B cell (primary cell): Measurements from ENCODE around the gene ACTR2. TPM values are rescaled to one million over a fixed set of nuclear protein-coding genes. Genes with fewer than 3 reads are reported as not detected.

Experiments used
- ATAC-seq: fragments of 200-7000 bp; cut with Tn5 transposase; one replicate; pipeline ENCODE4 v1.10.0; 2021; ENCODE audit warnings: low read depth, mild to moderate bottlenecking, moderate number of reproducible peaks, moderate library complexity
- CTCF ChIA-PET: fragments of 350-600 bp; sonication (Branson Sonifier 250); formaldehyde crosslinking; loops from one replicate; lab custom pipeline; 2021; ENCODE audit warnings: antibody characterized with exemption, inconsistent platforms; lab: Charles Lee
- POLR2A ChIA-PET: fragments of 350-600 bp; sonication (Branson Sonifier 250); formaldehyde crosslinking; loops from one replicate; lab custom pipeline; 2021; ENCODE audit warnings: antibody characterized with exemption; lab: Charles Lee
- DNase-seq: peaks from one replicate; pipeline ENCODE4 v3.0.0; 2013
- H2AFZ ChIP-seq: 2 replicates; pipeline ENCODE4 v1.6.1; 2012; ENCODE audit warnings: mild to moderate bottlenecking, low read depth, low read length; ENCODE audit not compliant: insufficient read depth, poor library complexity, severe bottlenecking
- H3K27ac ChIP-seq, 2 donors: 1 replicate in 1 of 2; 2 replicates in 1 of 2; pipeline ENCODE4 v1.5.1; 2012 to 2013; ENCODE audit warnings: low read length in 2 of 2, mild to moderate bottlenecking in 2 of 2, moderate library complexity in 1 of 2
- H3K27me3 ChIP-seq, 4 experiments: fragments of 200-600 bp in 1 of 4; sonication (generic) in 1 of 4; replicated peaks in 1 of 4; 1 replicate in 2 of 4; 2 replicates in 2 of 4; pipeline versions ENCODE4 v1.6.1 to v1.7.0; 2013 to 2016; ENCODE audit warnings: low read length in 3 of 4, mild to moderate bottlenecking in 2 of 4, mixed read lengths in 1 of 4, moderate library complexity in 1 of 4; ENCODE audit not compliant: insufficient read depth in 4 of 4, control insufficient read depth in 3 of 4; ENCODE audit errors: control extremely low read depth in 1 of 4
- H3K36me3 ChIP-seq, 2 experiments: replicated peaks in 1 of 2; 1 replicate in 1 of 2; 2 replicates in 1 of 2; pipeline versions ENCODE4 v1.6.1 to v1.7.1; 2013; ENCODE audit warnings: low read length in 1 of 2; ENCODE audit not compliant: insufficient read depth in 2 of 2, control insufficient read depth in 1 of 2; ENCODE audit errors: control extremely low read depth in 1 of 2, extremely low read depth in 1 of 2
- H3K4me1 ChIP-seq, 2 donors: fragments of 200-600 bp in 1 of 2; sonication (generic) in 1 of 2; 1 replicate in 1 of 2; 2 replicates in 1 of 2; pipeline versions ENCODE4 v1.5.1 to v1.6.1; 2013 to 2017; ENCODE audit warnings: low read length in 2 of 2; ENCODE audit not compliant: control insufficient read depth in 2 of 2, insufficient read depth in 2 of 2
- H3K4me2 ChIP-seq: replicated peaks from 2 replicates; pipeline ENCODE3; 2012; ENCODE audit warnings: mild to moderate bottlenecking, low read depth, low read length; ENCODE audit not compliant: poor library complexity, severe bottlenecking
- H3K4me3 ChIP-seq, 5 experiments: fragments of 200-600 bp in 1 of 5; sonication (generic) in 1 of 5; 1 replicate in 3 of 5; 2 replicates in 2 of 5; pipeline versions ENCODE4 v1.5.1 to v1.7.0; 2011 to 2016; ENCODE audit warnings: low read length in 4 of 5, mild to moderate bottlenecking in 4 of 5, low read depth in 2 of 5, control low read depth in 1 of 5, moderate library complexity in 1 of 5; ENCODE audit not compliant: insufficient read depth in 1 of 5; ENCODE audit errors: control extremely low read depth in 1 of 5, extremely low read depth in 1 of 5
- H3K79me2 ChIP-seq: fragments of 200-600 bp; sonication (generic); one replicate; pipeline ENCODE4 v1.6.0; 2016; ENCODE audit warnings: low read length; ENCODE audit not compliant: control insufficient read depth, insufficient read depth
- H3K9ac ChIP-seq: fragments of 200-600 bp; sonication (generic); 2 replicates; pipeline ENCODE4 v1.6.1; 2017; ENCODE audit warnings: mild to moderate bottlenecking, low read length, moderate library complexity
- H3K9me3 ChIP-seq, 3 donors: one replicate each; pipeline versions ENCODE4 v1.6.1 to v1.7.1; 2013; ENCODE audit warnings: low read length in 2 of 3; ENCODE audit not compliant: control insufficient read depth in 2 of 3, insufficient read depth in 1 of 3; ENCODE audit errors: control extremely low read depth in 1 of 3
- H4K20me1 ChIP-seq: 2 replicates; pipeline ENCODE4 v1.6.0; 2012; ENCODE audit warnings: mild to moderate bottlenecking, low read length; ENCODE audit not compliant: insufficient read depth, control insufficient read depth, poor library complexity, severe bottlenecking
- H3K27ac Mint-ChIP-seq: one replicate; pipeline ENCODE4 v1.8.0; 2021; ENCODE audit warnings: mixed read lengths
- H3K27me3 Mint-ChIP-seq: one replicate; pipeline ENCODE4 v1.8.0; 2021; ENCODE audit warnings: mixed read lengths
- H3K4me1 Mint-ChIP-seq: one replicate; pipeline ENCODE4 v1.8.0; 2021; ENCODE audit warnings: mixed read lengths
- H3K4me3 Mint-ChIP-seq: one replicate; pipeline ENCODE4 v1.8.0; 2021; ENCODE audit warnings: mixed read lengths
- H3K9me3 Mint-ChIP-seq: one replicate; pipeline ENCODE4 v1.8.0; 2022; ENCODE audit warnings: mixed read lengths; ENCODE audit not compliant: insufficient read depth
- EZH2 ChIP-seq: IDR thresholded peaks from 2 replicates; pipeline ENCODE4 v1.6.1; 2012; ENCODE audit warnings: borderline replicate concordance, low read depth, mild to moderate bottlenecking, moderate library complexity, low read length; ENCODE audit not compliant: insufficient read depth, poor library complexity, severe bottlenecking
- WGBS: methylation state at CpG from one replicate; pipeline ENCODE4 v1.1.5; 2013; ENCODE audit warnings: missing lambda C conversion rate; ENCODE audit not compliant: insufficient coverage; 5-methylcytosine and 5-hydroxymethylcytosine counted together
- intact Hi-C: fragments of 100-400 bp; cut with micrococcal nuclease; formaldehyde crosslinking; loops from one replicate; pipeline ENCODE4 v1.10.0; 2022
- polyA plus RNA-seq: library from polyadenylated mRNA; depleted of rRNA; stranded (reverse); fragments of >200 nt; gene quantifications from 2 replicates; pipeline ENCODE4 v1.2.3, GENCODE V29; 2012
- total RNA-seq, 2 donors: library from RNA; stranded (reverse); fragments of 120-200 nt in 1 of 2; gene quantifications; 1 replicate in 1 of 2; 2 replicates in 1 of 2; pipeline versions ENCODE4 v1.2.3 to v1.2.4, GENCODE V29; 2013 to 2022
- TF ChIP-seq, protein P1 (sequence below): fragments of 200-600 bp; IDR thresholded peaks from one replicate; pipeline ENCODE4 v1.8.0; 2022; ENCODE audit warnings: antibody characterized with exemption, mild to moderate bottlenecking

Gene ACTR2
- total and polyA plus RNA-seq, 2 donors (not counting 1 experiment from before 2014, with no cell fraction given): 41.8 to 284 TPM

DNA sequence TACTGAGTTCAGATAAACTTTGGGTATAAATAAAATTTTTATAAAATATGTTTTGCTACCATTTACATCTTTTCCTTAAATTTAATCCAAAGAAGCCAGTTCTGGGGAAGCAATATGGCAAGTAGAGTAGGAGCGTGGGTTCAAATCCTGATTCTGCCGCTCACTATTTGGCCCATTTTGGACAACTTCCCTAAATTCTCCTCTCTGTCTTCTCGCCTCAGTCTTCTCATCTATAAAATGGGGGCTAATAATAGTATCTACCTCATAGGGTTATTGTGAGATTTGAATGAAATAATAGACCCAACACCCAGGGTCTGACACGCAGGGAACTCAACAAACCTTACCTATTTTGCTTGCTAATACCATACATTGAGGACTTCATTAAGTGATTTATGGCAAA is 59.7 kb downstream of the ACTR2 start:
- H3K4me3 ChIP-seq: no peak overlapping the region
- Mint-ChIP-seq H3K27me3 (peaks cover 12% of the 10 kb centered on the region), H3K4me1 (no peaks in the 10 kb centered on the region), H3K9me3 (no peaks in the 10 kb centered on the region), H3K27ac (no peak overlapping the region), H3K4me3 (no peak overlapping the region)
- no peaks in the 10 kb centered on the region for H4K20me1 ChIP-seq
- H3K27me3 ChIP-seq: no peaks in the 10 kb centered on the region
- no peak overlapping the region for H2AFZ ChIP-seq
- ChIA-PET POLR2A (no interaction called here), CTCF (no interaction called here)
- DNase-seq: no peak
- H3K9ac ChIP-seq: no peak overlapping the region
- H3K4me1 ChIP-seq: no peaks in the 10 kb centered on the region
- H3K79me2 ChIP-seq: no peaks in the 10 kb centered on the region
- TF ChIP-seq, protein P1, sequence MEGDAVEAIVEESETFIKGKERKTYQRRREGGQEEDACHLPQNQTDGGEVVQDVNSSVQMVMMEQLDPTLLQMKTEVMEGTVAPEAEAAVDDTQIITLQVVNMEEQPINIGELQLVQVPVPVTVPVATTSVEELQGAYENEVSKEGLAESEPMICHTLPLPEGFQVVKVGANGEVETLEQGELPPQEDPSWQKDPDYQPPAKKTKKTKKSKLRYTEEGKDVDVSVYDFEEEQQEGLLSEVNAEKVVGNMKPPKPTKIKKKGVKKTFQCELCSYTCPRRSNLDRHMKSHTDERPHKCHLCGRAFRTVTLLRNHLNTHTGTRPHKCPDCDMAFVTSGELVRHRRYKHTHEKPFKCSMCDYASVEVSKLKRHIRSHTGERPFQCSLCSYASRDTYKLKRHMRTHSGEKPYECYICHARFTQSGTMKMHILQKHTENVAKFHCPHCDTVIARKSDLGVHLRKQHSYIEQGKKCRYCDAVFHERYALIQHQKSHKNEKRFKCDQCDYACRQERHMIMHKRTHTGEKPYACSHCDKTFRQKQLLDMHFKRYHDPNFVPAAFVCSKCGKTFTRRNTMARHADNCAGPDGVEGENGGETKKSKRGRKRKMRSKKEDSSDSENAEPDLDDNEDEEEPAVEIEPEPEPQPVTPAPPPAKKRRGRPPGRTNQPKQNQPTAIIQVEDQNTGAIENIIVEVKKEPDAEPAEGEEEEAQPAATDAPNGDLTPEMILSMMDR: no peak
- TF ChIP-seq EZH2: no peak
- intact Hi-C loops: no loop called here
- no peak for ATAC-seq
- no peak overlapping the region for H3K27ac ChIP-seq
- no peak overlapping the region for H3K4me2 ChIP-seq
- peaks cover 0 to 1% (median 0%) of the 10 kb centered on the region in 3 donors for H3K9me3 ChIP-seq
- WGBS: no CpG with 5 or more reads among the region's 4 CpGs
- no peaks in the 10 kb centered on the region for H3K36me3 ChIP-seq

DNA sequence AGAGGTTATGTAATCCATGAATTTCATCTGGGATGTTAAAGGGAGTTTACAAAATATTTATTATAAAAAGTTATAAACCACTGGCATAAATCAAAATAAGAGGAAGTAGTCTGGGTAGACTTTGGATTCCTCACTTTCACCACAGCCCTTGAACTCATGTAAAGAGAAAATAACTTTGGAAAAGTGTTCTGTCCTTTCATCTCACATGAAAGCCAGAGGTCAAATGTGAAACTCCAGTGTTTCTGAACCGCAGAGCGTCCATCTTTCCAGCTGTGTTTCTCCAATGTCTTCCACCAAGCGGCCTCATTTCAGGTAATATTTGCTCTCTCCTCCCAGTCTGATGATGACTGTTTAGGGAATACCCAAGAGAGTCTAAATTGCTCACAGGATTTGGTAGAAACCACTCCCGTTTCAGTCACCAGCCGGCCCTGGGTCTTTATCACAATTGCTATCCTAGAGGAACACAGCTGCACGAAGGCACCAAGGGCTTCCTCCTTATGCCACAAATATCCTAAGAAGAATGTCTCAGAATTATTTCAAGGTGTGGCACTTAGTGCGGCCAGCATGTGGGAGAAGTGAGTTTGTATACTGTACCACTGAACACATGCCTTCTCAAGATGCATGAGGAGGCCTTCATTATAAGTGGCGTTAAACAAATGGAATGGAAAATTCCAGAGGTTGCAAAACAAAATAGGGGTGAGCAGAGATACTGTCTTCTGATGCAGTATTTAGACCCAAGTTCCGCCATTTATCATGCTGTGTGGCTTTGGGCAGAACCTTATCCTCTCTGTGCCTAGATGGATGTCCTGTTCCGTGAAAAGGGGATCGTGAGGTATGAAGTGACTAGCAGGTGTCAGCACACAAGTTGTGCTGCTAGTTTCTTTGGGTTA is 63.8 kb downstream of the ACTR2 start:
- TF ChIP-seq, protein P1: no peak
- TF ChIP-seq EZH2: no peak
- H3K27me3 Mint-ChIP-seq: peaks cover 12% of the 10 kb centered on the region
- H3K27ac ChIP-seq: no peak overlapping the region
- H3K79me2 ChIP-seq: no peaks in the 10 kb centered on the region
- H3K4me3 ChIP-seq: no peak overlapping the region
- no peak overlapping the region for H2AFZ ChIP-seq
- no peak overlapping the region for H3K9ac ChIP-seq
- ATAC-seq (no peak), DNase-seq (no peak)
- no peak overlapping the region for H3K27ac Mint-ChIP-seq
- intact Hi-C loops: no loop called here
- H3K4me1 Mint-ChIP-seq: no peaks in the 10 kb centered on the region
- ChIA-PET CTCF (no interaction called here), POLR2A (no interaction called here)
- peaks cover 0 to 2% (median 0%) of the 10 kb centered on the region in 3 donors for H3K9me3 ChIP-seq
- no peak overlapping the region for H3K4me3 Mint-ChIP-seq
- no peaks in the 10 kb centered on the region for H3K4me1 ChIP-seq
- H3K27me3 ChIP-seq: no peaks in the 10 kb centered on the region
- no peaks in the 10 kb centered on the region for H4K20me1 ChIP-seq
- H3K4me2 ChIP-seq: no peak overlapping the region
- WGBS: 98% methylated on average over 5 of the region's 11 CpGs
- no peaks in the 10 kb centered on the region for H3K9me3 Mint-ChIP-seq
- no peaks in the 10 kb centered on the region for H3K36me3 ChIP-seq
